HUES48 (cell line): ENCODE data around the gene CLCN4.

Experiments used
- H3K27ac ChIP-seq: one replicate; pipeline ENCODE4 v1.7.0; 2013; ENCODE audit warnings: low read depth, low read length, inconsistent platforms
- H3K27me3 ChIP-seq: 2 replicates; pipeline ENCODE4 v1.6.1; 2013; ENCODE audit warnings: mild to moderate bottlenecking, low read length; ENCODE audit not compliant: control insufficient read depth, insufficient read depth
- H3K36me3 ChIP-seq: 2 replicates; pipeline ENCODE4 v1.6.1; 2013; ENCODE audit warnings: low read length; ENCODE audit not compliant: control insufficient read depth, insufficient read depth
- H3K4me1 ChIP-seq: 2 replicates; pipeline ENCODE4 v1.6.1; 2013; ENCODE audit warnings: mild to moderate bottlenecking, low read length; ENCODE audit not compliant: control insufficient read depth, insufficient read depth
- H3K4me3 ChIP-seq: 2 replicates; pipeline ENCODE4 v1.5.1; 2013; ENCODE audit warnings: mild to moderate bottlenecking, low read depth, low read length
- H3K9ac ChIP-seq: 2 replicates; pipeline ENCODE4 v1.6.1; 2013; ENCODE audit warnings: mild to moderate bottlenecking, low read depth, low read length, moderate library complexity
- H3K9me3 ChIP-seq: 2 replicates; pipeline ENCODE4 v1.6.1; 2013; ENCODE audit warnings: low read length; ENCODE audit not compliant: control insufficient read depth, insufficient read depth

CLCN4 gene

GRCh38 chrX:10242026-10242425, 85.3 kb downstream of the CLCN4 start:
- Histone ChIP-seq H3K27ac (no peak overlapping the region), H3K9me3 (no peaks in the 10 kb centered on the region), H3K4me1 (no peaks in the 10 kb centered on the region), H3K27me3 (no peaks in the 10 kb centered on the region), H3K9ac (no peak overlapping the region), H3K4me3 (no peak overlapping the region), H3K36me3 (no peaks in the 10 kb centered on the region)

- H3K9me3 ChIP-seq: no peaks in the 10 kb centered on the region
- H3K9ac ChIP-seq: no peak overlapping the region
- H3K4me3 ChIP-seq: no peak overlapping the region
- no peak overlapping the region for H3K27ac ChIP-seq
- no peaks in the 10 kb centered on the region for H3K36me3 ChIP-seq
- no peaks in the 10 kb centered on the region for H3K27me3 ChIP-seq
- no peaks in the 10 kb centered on the region for H3K4me1 ChIP-seq
Observed at GRCh38 chrX:10243106-10243505, 86.3 kb downstream of the CLCN4 start.

- H3K4me1 ChIP-seq: no peaks in the 10 kb centered on the region
- no peak overlapping the region for H3K4me3 ChIP-seq
- no peaks in the 10 kb centered on the region for H3K36me3 ChIP-seq
- no peak overlapping the region for H3K9ac ChIP-seq
- H3K27me3 ChIP-seq: no peaks in the 10 kb centered on the region
- no peaks in the 10 kb centered on the region for H3K9me3 ChIP-seq
- H3K27ac ChIP-seq: no peak overlapping the region
Observed at GRCh38 chrX:10244915-10245622, 88.3 kb downstream of the CLCN4 start.

- no peak overlapping the region for H3K9ac ChIP-seq
- no peak overlapping the region for H3K4me3 ChIP-seq
- no peak overlapping the region for H3K27ac ChIP-seq
- no peaks in the 10 kb centered on the region for H3K4me1 ChIP-seq
- H3K36me3 ChIP-seq: no peaks in the 10 kb centered on the region
- no peaks in the 10 kb centered on the region for H3K27me3 ChIP-seq
- H3K9me3 ChIP-seq: no peaks in the 10 kb centered on the region
Observed at GRCh38 chrX:10245886-10246285, 89.1 kb downstream of the CLCN4 start.

- Histone ChIP-seq H3K27me3 (no peaks in the 10 kb centered on the region), H3K4me3 (no peak overlapping the region), H3K4me1 (no peaks in the 10 kb centered on the region), H3K9me3 (no peaks in the 10 kb centered on the region), H3K36me3 (no peaks in the 10 kb centered on the region), H3K9ac (no peak overlapping the region), H3K27ac (no peak overlapping the region)
Observed at GRCh38 chrX:10246297-10246696, 89.5 kb downstream of the CLCN4 start.

- Histone ChIP-seq H3K27ac (no peak overlapping the region), H3K9ac (no peak overlapping the region), H3K4me3 (no peak overlapping the region)
Observed at GRCh38 chrX:10246846-10247245, 90.1 kb downstream of the CLCN4 start.

GRCh38 chrX:10254739-10255138, 98.0 kb downstream of the CLCN4 start:
- no peak overlapping the region for H3K9ac ChIP-seq
- H3K27ac ChIP-seq: no peak overlapping the region
- H3K9me3 ChIP-seq: no peaks in the 10 kb centered on the region
- no peak overlapping the region for H3K4me3 ChIP-seq
- H3K4me1 ChIP-seq: 0 out of 2 replicates have a peak, but pooled peaks cover 7% of the 10 kb centered on the region
- no peaks in the 10 kb centered on the region for H3K36me3 ChIP-seq
- peaks cover 2% of the 10 kb centered on the region; the same call in 1 of the 2 replicates for H3K27me3 ChIP-seq

More at GRCh38 chrX:10246846-10247245, 90.1 kb downstream of the CLCN4 start:
- no peaks in the 10 kb centered on the region for H3K4me1 ChIP-seq
- H3K27me3 ChIP-seq: no peaks in the 10 kb centered on the region
- no peaks in the 10 kb centered on the region for H3K9me3 ChIP-seq
- H3K36me3 ChIP-seq: no peaks in the 10 kb centered on the region

GRCh38 chrX:10259716-10260115, 102.9 kb downstream of the CLCN4 start:
- Histone ChIP-seq H3K9ac (no peak overlapping the region), H3K4me1 (0 out of 2 replicates have a peak, but pooled peaks cover 4% of the 10 kb centered on the region), H3K9me3 (no peaks in the 10 kb centered on the region), H3K27ac (no peak overlapping the region), H3K36me3 (no peaks in the 10 kb centered on the region), H3K4me3 (no peak overlapping the region), H3K27me3 (no peaks in the 10 kb centered on the region)

GRCh38 chrX:10265775-10266174, 109.0 kb downstream of the CLCN4 start:
- H3K4me1 ChIP-seq: no peaks in the 10 kb centered on the region
- no peaks in the 10 kb centered on the region for H3K27me3 ChIP-seq
- no peaks in the 10 kb centered on the region for H3K36me3 ChIP-seq
- H3K9ac ChIP-seq: no peak overlapping the region
- H3K9me3 ChIP-seq: no peaks in the 10 kb centered on the region
- no peak overlapping the region for H3K27ac ChIP-seq
- H3K4me3 ChIP-seq: no peak overlapping the region

- no peaks in the 10 kb centered on the region for H3K4me1 ChIP-seq
- no peaks in the 10 kb centered on the region for H3K27me3 ChIP-seq
Observed at GRCh38 chrX:10278716-10279115, 121.9 kb downstream of the CLCN4 start.

GRCh38 chrX:10280071-10280470, 123.3 kb downstream of the CLCN4 start:
- no peak overlapping the region for H3K9ac ChIP-seq
- H3K4me3 ChIP-seq: no peak overlapping the region
- H3K9me3 ChIP-seq: no peaks in the 10 kb centered on the region
- H3K27ac ChIP-seq: no peak overlapping the region
- no peaks in the 10 kb centered on the region for H3K27me3 ChIP-seq
- H3K36me3 ChIP-seq: no peaks in the 10 kb centered on the region
- H3K4me1 ChIP-seq: no peaks in the 10 kb centered on the region

More at GRCh38 chrX:10278716-10279115, 121.9 kb downstream of the CLCN4 start:
- no peak overlapping the region for H3K27ac ChIP-seq
- no peaks in the 10 kb centered on the region for H3K9me3 ChIP-seq
- H3K36me3 ChIP-seq: no peaks in the 10 kb centered on the region
- H3K4me3 ChIP-seq: no peak overlapping the region
- no peak overlapping the region for H3K9ac ChIP-seq
